Measurements from ENCODE around the gene ANK3.
A peak's percentile ranks its signal among the peaks of the same experiment; 100 is the strongest.

The ANK3 gene

GRCh38 chr10:60021361-60021760 lies 368.3 kb downstream of the ANK3 start:
- Histone ChIP-seq H3K4me1 (ENCODE audit: control insufficient read depth, insufficient read depth, low read length) (no peaks in the 10 kb centered on the region), H3K36me3 (ENCODE audit: control insufficient read depth in 2 of 2, insufficient read depth in 1 of 2, low read length in 2 of 2) (no peaks in the 10 kb centered on the region), H3K9me3 (ENCODE audit: control insufficient read depth, insufficient read depth, low read depth, low read length) (no peaks in the 10 kb centered on the region), H3K4me3 (ENCODE audit: low read depth, low read length) (no peak overlapping the region), H3K27ac (ENCODE audit: extremely low read depth, low read depth, low read length) (no peak overlapping the region)
- POLR2A ChIA-PET, result no interaction called here
- CTCF ChIA-PET, result interaction anchor here (0.6 to 1.4 kb wide), 4 partner anchors 9 to 395 kb away, joined by 3 to 4 read pairs (median 3); no protein-coding TSS in a partner anchor
- TF ChIP-seq PATZ1 (tag by site-specific recombination; IDR thresholded peaks at IDR 0.05), result no peak
- TF ChIP-seq ZNF280D (tag by site-specific recombination; IDR thresholded peaks at IDR 0.05), result no peak
- no peak for TF ChIP-seq ZNF10 (tag by site-specific recombination; IDR thresholded peaks at IDR 0.05)
- TF ChIP-seq ZNF677 (tag by site-specific recombination; IDR thresholded peaks at IDR 0.05), result 0 out of 2 replicates have a peak, but pooled peaks have one; percentile 34
- no peak for TF ChIP-seq FEZF1 (tag by site-specific recombination; IDR thresholded peaks at IDR 0.05)
- TF ChIP-seq GFI1B (tag by site-specific recombination; IDR thresholded peaks at IDR 0.05), result no peak
- TF ChIP-seq ZNF18 (tag by site-specific recombination; IDR thresholded peaks at IDR 0.05), result no peak

GRCh38 chr10:60016794-60017193 lies 372.9 kb downstream of the ANK3 start:
- Histone ChIP-seq H3K27ac (ENCODE audit: extremely low read depth, low read depth, low read length) (no peak overlapping the region), H3K9me3 (ENCODE audit: control insufficient read depth, insufficient read depth, low read depth, low read length) (no peaks in the 10 kb centered on the region), H3K4me3 (ENCODE audit: low read depth, low read length) (no peak overlapping the region), H3K36me3 (ENCODE audit: control insufficient read depth in 2 of 2, insufficient read depth in 1 of 2, low read length in 2 of 2) (no peaks in the 10 kb centered on the region), H3K4me1 (ENCODE audit: control insufficient read depth, insufficient read depth, low read length) (no peaks in the 10 kb centered on the region)
- CTCF ChIA-PET, result no interaction called here
- POLR2A ChIA-PET, result no interaction called here
- no peak for TF ChIP-seq ZNF530 (tag by site-specific recombination; IDR thresholded peaks at IDR 0.05; ENCODE audit: low read depth)
- no peak for TF ChIP-seq EGR2 (tag by site-specific recombination; IDR thresholded peaks at IDR 0.05; ENCODE audit: low read depth)
- TF ChIP-seq KLF8 (tag by site-specific recombination; IDR thresholded peaks at IDR 0.05), result no peak
- no peak for TF ChIP-seq ZNF23 (tag by site-specific recombination; IDR thresholded peaks at IDR 0.05; ENCODE audit: borderline replicate concordance)
- no peak for TF ChIP-seq REST (tag by site-specific recombination; IDR thresholded peaks at IDR 0.05)
- no peak for TF ChIP-seq HOXC10 (CRISPR knock-in tag; IDR thresholded peaks at IDR 0.05)
- no peak for TF ChIP-seq ZNF366 (tag by site-specific recombination; conservative IDR thresholded peaks at IDR 0.05)
- TF ChIP-seq GLI4 (tag by site-specific recombination; IDR thresholded peaks at IDR 0.05), result no peak
- no peak for TF ChIP-seq ZBTB10 (tag by site-specific recombination; IDR thresholded peaks at IDR 0.05)
- TF ChIP-seq ZXDB (tag by site-specific recombination; IDR thresholded peaks at IDR 0.05), result no peak
- TF ChIP-seq ZNF510 (tag by site-specific recombination; IDR thresholded peaks at IDR 0.05; ENCODE audit: insufficient replicate concordance), result no peak
- no peak for TF ChIP-seq ZNF580 (tag by site-specific recombination; IDR thresholded peaks at IDR 0.05)
- no peak for TF ChIP-seq ZSCAN5A (tag by site-specific recombination; IDR thresholded peaks at IDR 0.05)
